Measurements from ENCODE around the gene SLC6A19.
"Not testable (repeated sequence)": the region's sequence is repeated elsewhere in the genome, so short reads cannot be mapped to it uniquely, and the experiment has no call there.

Gene SLC6A19

DNA sequence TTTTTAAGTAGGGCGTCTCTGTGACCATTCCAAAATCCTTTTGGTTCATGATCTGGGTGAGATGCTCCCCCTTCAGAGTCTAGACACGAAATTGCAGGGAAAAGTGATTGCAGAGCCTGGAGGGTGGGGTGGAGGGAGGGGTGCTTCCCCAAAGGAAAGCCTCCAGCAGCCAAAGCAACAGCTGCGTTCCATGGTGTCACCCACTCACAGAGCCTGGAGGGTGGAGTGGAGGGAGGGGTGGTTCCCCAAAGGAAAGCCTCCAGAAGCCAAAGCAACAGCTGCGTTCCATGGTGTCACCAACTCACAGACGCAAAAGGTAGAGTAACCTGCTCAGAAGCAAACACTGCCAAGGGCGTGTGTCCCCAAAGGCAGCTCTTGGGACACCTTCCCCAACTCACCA lies 46.4 kb downstream of the SLC6A19 start:
- DNase-seq = no peak

DNA sequence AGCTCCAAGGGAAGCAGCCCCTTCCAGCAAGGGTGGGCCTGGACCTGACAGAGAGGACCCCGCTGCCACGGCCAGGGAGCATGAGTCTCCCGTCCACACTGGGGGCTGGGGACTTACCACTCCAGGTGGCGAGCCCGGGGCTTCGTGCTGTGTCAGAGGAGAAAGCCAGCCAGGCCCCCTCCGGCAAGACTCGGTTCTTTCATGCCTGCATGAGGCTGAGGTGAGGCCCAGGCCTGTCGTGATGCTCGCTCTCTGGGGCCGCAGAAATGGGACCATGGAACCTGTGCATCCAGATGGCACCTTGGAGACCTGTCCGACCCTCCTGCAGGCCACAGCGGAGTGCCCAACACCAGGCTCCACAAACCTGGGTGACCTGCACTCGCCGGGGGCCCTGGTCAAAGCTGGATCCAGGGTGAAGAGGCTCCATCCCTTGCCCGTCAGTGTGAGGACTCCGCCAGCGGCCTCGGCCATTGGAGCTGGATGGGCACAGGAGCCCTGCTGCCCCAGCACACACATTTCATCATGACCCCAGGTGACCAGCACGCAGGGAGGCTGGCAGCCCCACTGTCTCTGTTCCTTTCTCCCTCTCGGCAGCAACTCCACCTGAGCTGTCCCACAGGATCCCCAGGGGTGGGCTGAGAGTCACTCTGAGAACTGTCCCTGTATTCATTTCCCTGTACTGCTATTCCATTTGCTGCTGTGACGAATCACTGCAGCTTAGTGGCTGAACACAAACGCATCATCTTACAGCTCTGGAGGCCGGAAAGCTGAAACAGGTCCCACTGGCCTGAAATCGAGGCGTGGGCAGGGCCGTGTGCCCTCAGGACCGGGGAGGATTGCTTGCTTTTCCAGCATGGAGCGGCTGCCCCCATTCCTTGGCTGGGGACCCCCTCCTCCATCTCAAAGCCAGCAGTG lies 48.2 kb downstream of the SLC6A19 start:
- DNase-seq = no peak

DNA sequence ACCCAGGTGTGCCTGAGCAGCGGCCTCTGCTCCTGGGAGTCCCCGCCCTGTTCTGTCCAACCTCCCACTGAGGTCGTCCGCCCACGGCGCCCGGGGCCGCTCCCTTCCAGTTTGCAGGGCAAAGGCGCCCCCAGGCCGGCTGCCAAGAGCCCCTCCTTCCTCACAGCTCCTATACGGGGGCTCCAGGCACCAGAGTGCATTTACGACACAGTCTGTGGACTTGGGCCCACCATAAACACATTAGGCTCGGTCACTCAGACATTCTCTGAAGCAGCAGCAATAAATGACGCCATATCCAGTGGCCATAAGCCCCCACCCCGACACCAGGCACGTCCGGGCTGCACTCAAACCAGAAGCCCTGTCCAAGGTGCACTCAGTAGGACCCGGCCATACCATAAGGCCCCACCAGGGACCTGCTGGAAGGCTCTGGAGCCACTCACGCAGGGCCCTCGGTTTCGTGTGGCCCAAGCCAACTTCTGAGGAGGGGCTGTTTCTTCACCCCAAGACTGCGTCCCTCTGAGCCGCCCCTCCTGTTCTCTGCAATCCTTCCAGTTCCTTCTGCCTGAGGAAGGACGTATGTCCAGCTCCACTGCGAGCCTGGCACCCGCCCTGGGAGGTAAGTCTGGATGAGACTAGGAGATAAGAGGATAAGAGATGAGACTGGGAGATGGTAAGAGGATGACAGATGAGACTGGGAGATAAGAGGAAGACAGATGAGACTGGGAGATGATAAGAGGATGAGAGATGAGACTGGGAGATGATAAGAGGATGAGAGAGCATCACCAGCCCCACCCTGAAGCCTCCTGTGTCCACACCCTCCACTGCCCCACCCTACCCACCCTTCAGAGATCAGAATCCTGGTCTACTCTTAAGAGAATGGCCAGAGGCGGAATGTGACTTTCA lies 50.5 kb downstream of the SLC6A19 start:
- no peak for DNase-seq

DNA sequence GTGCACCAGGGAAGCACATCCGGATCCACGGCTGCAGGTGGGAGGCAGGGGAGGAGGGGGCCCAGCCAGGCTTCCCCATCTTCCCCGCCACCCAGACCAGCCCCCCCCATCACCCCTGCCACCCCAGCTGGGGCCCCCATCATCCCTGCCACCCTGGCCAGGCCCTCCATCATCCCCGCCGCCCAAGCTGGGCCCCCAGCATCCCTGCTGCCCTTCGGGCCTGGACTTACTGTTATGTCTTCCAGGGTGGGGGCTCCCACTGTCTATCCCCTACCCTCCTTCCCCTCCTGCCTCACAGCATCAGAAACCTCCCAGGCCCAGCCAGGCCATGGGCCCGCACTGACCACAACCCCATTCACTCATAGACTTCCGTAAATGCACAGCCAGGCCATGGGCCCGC lies 51.3 kb downstream of the SLC6A19 start:
- DNase-seq = no peak

DNA sequence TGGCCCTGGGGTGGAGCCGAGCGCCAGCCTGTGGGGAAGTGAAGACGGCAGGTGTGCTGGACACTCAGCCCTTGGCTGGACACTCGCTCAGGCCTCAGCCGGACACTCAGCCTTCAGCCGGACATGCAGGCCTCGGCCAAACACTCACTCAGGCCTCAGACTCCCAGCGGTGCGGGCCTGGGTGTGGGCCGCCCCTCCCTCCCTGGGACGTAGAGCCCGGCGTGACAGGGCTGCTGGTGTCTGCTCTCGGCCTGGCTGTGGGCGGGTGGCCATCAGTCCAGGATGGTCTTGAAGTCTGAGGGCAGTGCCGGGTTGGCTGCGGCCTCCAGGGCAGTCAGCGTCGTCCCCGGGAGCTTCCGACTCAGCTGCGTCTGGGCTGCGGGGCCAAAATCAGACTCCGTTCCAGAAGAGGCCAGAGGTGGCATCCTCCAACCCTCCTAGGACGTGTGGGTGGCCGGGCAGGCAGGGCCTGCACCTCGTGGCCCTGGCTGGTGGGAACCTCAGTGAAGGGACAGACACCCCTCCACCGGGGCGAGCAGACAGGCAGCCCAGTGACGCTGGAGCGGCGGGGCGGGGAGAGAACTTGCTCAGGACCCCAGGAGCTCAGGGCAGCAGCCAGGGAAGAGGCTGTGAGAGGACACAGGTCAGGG lies 52.2 kb downstream of the SLC6A19 start:
- no peak for DNase-seq

DNA sequence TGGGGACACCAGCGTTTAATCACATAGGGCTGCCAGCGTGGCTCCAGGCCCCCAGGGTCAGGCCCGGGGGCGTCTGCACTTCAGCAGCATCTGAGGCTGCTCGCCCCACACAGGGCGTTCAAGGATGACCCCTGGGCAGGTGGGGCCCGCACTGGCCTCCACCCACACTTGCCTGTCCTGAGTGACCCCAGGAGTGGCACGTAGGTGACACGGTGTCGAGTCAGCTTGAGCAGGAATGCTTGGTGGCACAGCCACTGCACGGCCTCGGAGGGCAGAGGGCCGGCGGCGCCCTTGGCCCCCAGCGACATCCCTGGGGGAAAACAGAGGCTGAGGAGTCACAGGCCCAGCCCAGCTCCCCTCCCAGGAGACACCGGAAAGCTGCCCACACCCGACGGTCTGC lies 52.8 kb downstream of the SLC6A19 start:
- DNase-seq = no peak

DNA sequence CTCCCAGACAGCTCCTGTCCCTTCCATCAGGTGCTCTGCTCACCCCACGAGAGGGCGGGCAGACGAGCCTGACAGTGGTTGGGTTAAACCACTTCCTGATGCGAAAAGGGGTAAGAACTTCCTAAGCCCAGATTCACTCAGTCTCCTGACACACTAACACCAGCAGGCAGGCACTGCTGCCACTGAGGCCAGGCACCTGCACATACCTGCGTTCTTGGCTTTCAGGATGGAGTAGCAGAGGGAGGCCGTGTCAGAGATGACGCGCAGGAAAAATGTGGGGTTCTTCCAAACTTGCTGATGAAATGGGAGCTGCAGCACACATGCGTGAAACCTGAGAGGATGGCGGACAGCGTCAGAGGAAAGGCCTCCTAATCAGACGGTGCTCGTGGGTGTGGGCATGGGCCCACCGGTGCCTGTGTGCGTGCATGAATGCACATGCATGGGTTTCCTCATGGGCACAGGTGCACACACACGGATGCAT lies 53.7 kb downstream of the SLC6A19 start:
- DNase-seq = no peak

DNA sequence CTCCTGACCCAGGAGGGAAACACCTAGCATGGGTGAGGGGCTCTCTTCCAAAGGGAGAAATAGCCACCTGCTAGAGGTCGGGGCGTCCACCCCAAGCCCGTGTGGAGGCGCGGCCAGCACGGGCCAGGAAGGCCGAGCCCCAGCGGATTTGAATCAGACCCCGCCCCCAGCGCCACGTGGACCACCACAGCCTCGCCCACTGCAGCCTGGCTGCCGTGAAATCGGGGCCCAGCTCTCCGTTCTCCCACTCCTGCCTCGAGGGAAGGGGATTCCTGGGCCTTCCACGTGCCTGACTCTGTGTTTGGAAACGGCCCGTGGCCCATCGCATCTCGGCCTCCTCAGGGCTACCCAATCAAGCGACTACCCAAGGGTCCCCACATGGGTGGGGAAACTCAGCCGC lies 55.4 kb downstream of the SLC6A19 start:
- DNase-seq = no peak

DNA sequence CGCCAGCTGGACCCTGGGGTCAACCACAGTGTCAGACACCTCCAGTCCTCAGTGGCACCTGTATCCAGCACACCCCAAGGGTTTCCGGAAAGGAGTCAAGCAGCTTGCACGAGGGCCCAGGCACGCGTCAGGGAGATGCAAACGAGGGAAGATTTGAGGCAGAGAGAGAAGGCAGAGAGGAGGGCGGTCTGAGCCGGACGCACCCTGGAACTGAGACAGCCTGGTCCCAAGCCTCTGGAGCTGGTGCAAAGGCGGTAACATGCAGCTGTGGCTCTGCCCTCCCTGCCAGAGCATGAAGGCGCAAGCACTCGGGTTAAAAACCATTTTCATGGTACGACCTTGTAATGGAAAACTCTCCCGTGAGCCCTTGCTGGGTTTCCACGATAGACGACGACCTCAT lies 56.0 kb downstream of the SLC6A19 start:
- no peak for DNase-seq

DNA sequence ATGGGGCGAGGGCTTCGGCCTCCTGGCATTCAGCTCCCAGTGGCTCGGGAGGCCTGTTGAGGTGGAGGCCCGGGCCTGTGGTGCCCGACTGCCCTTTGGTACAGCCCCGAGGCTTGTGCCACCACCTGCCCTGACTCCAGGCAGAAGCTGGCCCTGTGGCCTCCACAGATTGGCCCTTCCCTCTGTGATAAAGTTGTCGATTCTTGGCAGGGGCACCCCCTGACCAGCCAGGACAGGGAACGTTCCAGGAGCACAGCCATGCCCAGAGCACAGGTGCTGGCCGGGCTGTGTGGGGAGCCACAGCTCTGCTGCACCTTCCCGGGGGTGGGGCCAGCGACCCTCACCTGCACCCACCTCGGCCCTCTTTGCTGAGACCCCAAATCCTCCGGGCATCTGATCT lies 56.4 kb downstream of the SLC6A19 start:
- DNase-seq = no peak

DNA sequence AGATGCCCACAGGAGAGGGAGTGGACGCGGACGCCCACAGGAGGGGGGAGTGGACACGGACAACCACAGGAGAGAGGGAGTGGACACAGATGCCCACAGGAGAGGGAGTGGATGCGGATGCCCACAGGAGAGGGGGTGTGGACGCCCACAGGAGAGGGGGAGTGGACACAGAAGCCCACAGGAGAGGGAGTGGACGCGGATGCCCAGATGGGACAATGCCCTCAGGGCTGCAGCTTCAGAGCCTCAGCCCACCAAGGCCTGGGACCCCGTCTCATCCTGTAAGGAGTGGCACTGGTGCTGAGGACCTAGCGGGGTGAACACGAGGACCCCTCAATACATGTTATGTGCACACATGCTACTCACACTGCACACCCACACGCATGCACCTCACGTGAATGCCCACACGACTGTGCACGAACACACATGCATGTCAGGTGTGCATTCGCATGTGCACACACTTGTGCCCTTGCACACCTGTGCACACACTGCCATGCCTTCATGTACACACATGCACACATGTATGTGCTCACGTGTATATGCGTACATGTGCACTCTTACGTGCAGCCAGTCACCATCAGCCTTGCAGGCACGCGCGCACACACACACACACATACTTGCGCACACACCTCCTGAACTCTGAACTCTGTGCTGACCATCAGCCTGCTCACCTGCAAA lies 58.5 kb downstream of the SLC6A19 start:
- no peak for DNase-seq

DNA sequence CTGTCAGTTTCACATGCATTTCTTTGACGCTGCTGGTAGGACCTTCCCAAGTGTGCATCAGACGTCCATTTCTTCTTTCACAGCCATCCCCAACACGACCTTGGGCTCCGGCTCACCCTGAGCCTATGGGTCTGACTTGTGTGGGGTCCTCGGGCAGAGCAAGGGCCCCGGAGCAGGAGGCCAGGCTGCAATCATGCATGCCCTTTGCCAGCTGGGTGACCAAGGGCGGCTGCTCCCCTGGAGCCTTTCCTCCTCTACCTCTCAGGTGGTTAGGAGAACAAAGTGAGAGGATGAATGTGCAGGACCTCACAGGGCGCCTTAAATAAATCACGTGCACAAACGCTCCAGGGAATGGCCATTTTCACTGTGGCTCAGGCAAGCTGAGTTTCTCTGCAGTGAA lies 60.2 kb downstream of the SLC6A19 start:
- DNase-seq = no peak

DNA sequence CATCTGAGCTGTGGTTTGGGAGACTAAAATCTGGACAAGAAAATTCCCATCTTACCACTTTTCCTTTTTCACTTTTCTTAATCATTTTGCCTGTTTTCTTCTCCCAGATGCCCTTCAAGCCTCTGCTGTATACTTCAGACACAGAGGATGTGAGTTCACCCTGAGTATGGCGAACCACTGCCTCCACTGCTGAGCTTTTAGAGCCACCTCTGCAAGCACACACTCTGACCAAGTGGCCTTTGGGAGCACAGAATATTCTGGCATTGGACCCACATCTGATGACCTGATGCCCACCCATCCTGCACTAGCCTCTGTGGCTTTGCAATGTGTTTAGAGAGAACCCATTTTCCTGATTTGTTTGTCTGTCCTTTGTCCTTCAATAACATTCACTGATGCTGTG lies 61.0 kb downstream of the SLC6A19 start:
- no peak for DNase-seq

DNA sequence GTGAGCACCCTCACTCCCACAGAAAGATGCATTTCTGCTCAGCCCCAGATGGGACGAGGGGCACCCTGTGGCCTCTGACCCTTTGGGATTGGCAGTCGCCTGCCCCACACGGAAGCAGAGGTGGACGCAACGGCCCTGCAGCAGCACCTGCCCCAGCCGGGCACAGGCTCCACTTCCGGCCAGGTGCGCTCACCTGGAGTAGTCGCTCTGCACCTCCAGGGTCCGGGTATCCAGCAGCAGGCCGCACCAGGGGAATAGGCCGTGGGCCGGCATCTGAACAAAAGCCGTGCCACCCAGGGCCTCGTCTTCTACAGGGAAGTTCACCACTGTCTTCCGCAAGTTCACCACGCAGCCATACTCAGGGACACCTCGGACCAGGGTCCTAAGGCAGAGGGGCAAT lies 62.8 kb downstream of the SLC6A19 start:
- DNase-seq = no peak

DNA sequence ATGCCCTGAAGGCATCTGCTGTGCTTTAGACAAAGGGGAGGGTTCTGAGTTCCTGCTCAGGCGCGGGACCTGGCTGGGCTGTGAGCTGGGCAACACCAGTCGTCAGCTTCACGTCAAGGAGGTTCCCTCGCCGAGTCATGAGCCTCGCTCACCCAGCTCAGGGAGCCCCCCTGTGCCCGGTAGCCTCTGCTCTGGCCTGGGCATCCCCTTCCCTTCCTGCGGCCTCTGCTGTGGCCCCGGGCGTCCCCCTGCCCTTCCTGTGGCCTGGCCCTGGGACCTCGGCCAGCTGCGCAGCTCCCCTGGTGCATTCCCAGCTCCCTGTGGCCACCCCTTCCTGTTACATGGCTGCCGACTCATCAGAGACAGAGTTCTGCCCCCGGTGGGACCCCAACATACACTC lies 63.6 kb downstream of the SLC6A19 start:
- no peak for DNase-seq

DNA sequence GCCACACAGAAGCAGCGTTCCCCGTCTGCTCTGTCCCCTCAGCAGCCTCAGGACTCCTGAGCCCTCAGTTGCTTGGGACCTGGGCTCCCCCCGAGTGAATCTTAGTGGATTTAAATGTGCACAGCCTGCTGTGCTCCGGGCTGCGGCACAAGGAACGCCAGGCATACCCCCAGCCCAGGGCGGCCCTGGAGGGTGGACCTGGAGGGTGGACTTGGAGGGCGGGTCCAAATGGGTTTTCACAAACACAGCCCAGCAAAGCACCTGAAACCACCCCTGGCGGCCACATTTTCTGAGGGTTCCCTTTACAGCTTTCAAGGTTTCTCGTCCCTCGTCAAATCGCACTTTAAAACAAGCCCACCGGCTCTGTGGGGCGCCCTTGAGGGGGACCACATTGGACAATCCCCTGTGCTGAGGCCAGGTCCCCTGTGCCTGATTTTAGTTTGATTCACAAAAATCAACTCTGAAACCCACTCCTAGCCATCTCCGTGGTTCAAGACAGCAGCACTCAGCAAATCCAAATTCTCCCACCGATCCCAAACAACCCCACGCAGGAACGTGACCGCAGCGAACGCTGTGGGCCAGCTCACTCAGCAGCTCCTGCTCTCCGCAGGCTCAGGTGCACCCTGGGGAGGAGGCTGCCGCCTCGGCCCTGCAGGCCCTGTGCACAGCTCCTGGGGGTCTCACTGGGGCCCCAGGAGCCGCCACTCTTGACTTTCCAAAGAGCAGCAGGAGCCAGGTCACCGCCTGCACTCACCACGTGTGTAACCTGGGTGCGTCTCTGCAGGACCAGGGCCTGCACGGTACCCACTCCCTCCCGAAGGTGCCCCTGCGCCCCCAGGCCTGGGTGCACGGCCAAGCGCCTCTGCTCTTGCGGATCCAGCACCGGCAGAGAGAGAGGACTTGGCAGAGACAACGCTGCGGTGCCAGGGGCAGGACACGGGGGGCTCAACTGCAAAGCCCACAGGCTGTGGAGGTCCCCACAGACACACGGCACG lies 64.4 kb downstream of the SLC6A19 start:
- DNase-seq = no peak

DNA sequence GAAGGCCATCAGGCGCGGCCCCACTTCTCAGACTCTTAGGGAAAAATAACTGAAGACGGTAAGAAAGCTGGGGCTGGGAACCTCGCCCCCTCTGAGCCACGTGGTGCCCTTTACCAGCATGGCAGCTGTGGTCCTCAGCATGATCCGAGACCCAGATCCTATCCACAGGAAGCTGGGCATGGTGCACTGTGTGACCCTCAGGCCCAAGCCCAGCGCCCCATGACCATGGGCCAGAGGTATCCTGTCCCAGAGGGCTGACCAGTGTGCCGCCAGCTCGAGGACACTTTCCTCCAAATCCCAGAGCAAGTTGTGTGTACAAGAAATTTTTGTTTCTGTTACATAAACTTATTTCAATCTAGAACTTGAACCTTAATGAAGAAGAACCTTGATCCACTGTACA lies 65.4 kb downstream of the SLC6A19 start:
- no peak for DNase-seq

DNA sequence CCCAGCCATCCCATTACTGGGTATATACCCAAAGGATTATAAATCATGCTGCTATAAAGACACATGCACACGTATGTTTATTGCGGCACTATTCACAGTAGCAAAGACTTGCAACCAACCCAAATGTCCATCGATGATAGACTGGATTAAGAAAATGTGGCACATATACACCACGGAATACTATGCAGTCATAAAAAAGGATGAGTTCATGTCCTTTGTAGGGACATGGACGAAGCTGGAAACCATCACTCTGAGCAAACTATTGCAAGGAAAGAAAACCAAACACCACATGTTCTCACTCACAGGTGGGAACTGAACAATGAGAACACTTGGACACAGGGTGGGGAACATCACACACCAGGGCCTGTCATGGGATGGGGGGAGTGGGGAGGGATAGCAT lies 66.1 kb downstream of the SLC6A19 start:
- not testable (repeated sequence) for DNase-seq

DNA sequence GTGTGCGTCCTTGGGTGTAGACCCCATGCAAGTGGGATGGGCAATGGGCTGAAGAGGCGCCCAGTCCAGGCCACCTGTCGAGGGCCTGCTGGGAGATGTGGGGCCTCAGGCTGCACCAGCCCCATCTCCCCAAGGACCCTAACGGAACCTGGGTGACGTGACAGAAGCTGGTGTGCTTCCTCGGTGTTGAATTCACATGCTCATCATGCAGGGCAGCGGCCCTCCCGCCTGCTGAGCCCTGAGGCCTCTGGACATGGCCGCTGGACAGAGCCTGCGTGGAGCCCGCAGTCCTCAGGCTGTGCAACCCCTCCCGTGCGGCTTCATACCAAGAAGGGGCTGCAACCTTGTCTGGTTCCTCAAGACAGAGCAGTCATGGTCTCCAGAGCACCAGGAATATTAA lies 66.7 kb downstream of the SLC6A19 start:
- no peak for DNase-seq

DNA sequence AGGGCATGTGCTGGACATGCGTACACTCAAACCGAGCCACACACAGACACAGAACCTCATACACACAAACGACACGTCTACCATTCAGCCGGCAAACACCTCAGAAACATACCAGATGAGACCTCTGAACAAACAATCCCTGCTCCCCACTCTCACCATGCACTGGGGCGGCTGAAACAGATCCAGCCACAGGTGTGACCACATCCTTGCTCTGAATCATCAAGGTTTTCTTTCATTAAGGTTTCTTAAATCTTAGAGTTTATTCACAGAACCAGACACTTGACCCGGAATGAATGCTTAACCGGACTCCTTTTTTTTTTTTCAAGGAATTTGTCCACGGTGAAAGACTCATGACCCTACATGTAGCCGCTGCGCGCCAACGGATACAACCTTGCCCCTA lies 67.3 kb downstream of the SLC6A19 start:
- DNase-seq = no peak

DNA sequence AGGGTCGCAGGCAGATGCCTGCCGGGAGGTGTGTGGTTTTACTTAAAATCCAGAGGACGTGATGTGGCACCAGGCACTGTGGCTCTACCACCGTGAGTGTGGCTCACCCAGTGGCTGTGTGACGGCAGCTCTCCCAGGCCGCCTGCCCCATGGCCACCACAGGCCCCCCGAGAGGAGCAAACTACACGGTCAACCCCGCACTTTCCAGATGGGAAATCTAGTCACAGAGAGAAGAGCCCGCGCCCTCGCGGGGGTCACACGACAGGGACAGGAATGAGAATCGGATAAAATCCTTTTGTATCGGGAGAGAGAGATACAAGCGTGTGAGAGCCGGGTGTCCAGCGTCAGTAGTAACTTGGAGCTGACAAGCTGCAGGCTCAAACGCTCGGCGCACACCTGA lies 69.0 kb downstream of the SLC6A19 start:
- DNase-seq = no peak

All from GOT3 (cell line).